GM12892 (cell line): ENCODE measurements around the gene P2RY2.
"Not testable (repeated sequence)": the region's sequence is repeated elsewhere in the genome, so short reads cannot be mapped to it uniquely, and the experiment has no call there.

Source experiments
- DNase-seq: peaks from one replicate; pipeline ENCODE4 v3.0.0; 2011; ENCODE audit not compliant: insufficient read length
- FAIRE-seq: peaks from 2 replicates; lab custom pipeline; 2011; peaks lifted over from hg19 to GRCh38; lab: Jason Lieb, UNC
- POLR2A ChIP-seq: IDR thresholded peaks from 2 replicates; pipeline ENCODE4 v1.6.1; 2011; ENCODE audit warnings: low read depth, low read length, control low read depth
- POLR2AphosphoS5 ChIP-seq: IDR thresholded peaks from 2 replicates; pipeline ENCODE4 v1.6.1; 2011; ENCODE audit warnings: low read depth, low read length, control low read depth
- TAF1 ChIP-seq: IDR thresholded peaks from 2 replicates; pipeline ENCODE4 v1.6.1; 2011; ENCODE audit warnings: low read depth, mild to moderate bottlenecking, control low read depth, low read length, borderline replicate concordance

Gene P2RY2

GRCh38 chr11:73227571-73228211, 9.6 kb downstream of the P2RY2 start:
- no peak for FAIRE-seq
- no peak for DNase-seq
- TF ChIP-seq POLR2A, result no peak
- no peak for TF ChIP-seq POLR2AphosphoS5
- TF ChIP-seq TAF1, result no peak

- FAIRE-seq (no peak), DNase-seq (no peak)
- TF ChIP-seq TAF1, result no peak
Observed at GRCh38 chr11:73228268-73229134, 10.4 kb downstream of the P2RY2 start.

GRCh38 chr11:73229321-73229895, 11.3 kb downstream of the P2RY2 start:
- DNase-seq (no peak), FAIRE-seq (no peak)
- TF ChIP-seq TAF1 (no peak), POLR2AphosphoS5 (no peak), POLR2A (no peak)

- FAIRE-seq, result no peak
- TF ChIP-seq POLR2A (no peak), TAF1 (no peak), POLR2AphosphoS5 (no peak)
- DNase-seq, result no peak
Observed at GRCh38 chr11:73229896-73230875, 12.1 kb downstream of the P2RY2 start.

- DNase-seq (no peak), FAIRE-seq (no peak)
- TF ChIP-seq POLR2AphosphoS5 (no peak), POLR2A (no peak), TAF1 (no peak)
Observed at GRCh38 chr11:73230931-73231330, 12.8 kb downstream of the P2RY2 start.

GRCh38 chr11:73232487-73232886, 14.4 kb downstream of the P2RY2 start:
- FAIRE-seq, result not testable (repeated sequence)

GRCh38 chr11:73233211-73233610, 15.1 kb downstream of the P2RY2 start:
- FAIRE-seq (no peak), DNase-seq (no peak)
- TF ChIP-seq TAF1 (no peak), POLR2AphosphoS5 (no peak), POLR2A (no peak)

More at GRCh38 chr11:73232487-73232886, 14.4 kb downstream of the P2RY2 start:
- not testable (repeated sequence) for DNase-seq

GRCh38 chr11:73233692-73234470, 15.8 kb downstream of the P2RY2 start:
- TF ChIP-seq POLR2AphosphoS5, result no peak
- no peak for TF ChIP-seq TAF1
- no peak for TF ChIP-seq POLR2A
- FAIRE-seq, result no peak
- DNase-seq, result no peak

GRCh38 chr11:73234471-73235181, 16.5 kb downstream of the P2RY2 start:
- TF ChIP-seq TAF1 (no peak), POLR2AphosphoS5 (no peak), POLR2A (no peak)
- no peak for DNase-seq
- no peak for FAIRE-seq

- TF ChIP-seq TAF1, result no peak
- no peak for TF ChIP-seq POLR2A
- TF ChIP-seq POLR2AphosphoS5, result no peak
- no peak for FAIRE-seq
- DNase-seq, result no peak
Observed at GRCh38 chr11:73235236-73235786, 17.2 kb downstream of the P2RY2 start.
